HepG2 (cell line): ENCODE data around the gene STK17A. TPM values are rescaled to one million over a fixed set of nuclear protein-coding genes. Genes with fewer than 3 reads are reported as not detected.

Source experiments
- ATAC-seq: fragments of 200-7000 bp; cut with Tn5 transposase; 3 replicates; pipeline ENCODE4 v1.9.1; 2020; ENCODE audit warnings: mild to moderate bottlenecking, moderate library complexity
- BruUV-seq: library from RNA; stranded (reverse); fragments of 400-500 nt; replicated peaks from 2 replicates; lab custom pipeline; 2021; lab: Mats Ljungman, UMichigan
- CTCF ChIA-PET: fragments of 300-600 bp; formaldehyde crosslinking; extraction: SDS; loops from one replicate; lab custom pipeline; 2021; ENCODE audit warnings: low total read pairs, inconsistent platforms, low intra/inter-chr PET ratio; lab: Yijun Ruan, JAX
- POLR2A ChIA-PET: fragments of 350-600 bp; sonication (Branson Sonifier 250); formaldehyde crosslinking; loops from one replicate; lab custom pipeline; 2020; ENCODE audit warnings: antibody characterized with exemption, inconsistent platforms; lab: Yijun Ruan, JAX
- DNase-seq: peaks from one replicate; pipeline ENCODE4 v3.0.0-alpha.2; 2015; ENCODE audit warnings: low spot score
- FAIRE-seq: peaks from 3 replicates; lab custom pipeline; 2011; peaks lifted over from hg19 to GRCh38; lab: Jason Lieb, UNC
- H2AFZ ChIP-seq: one replicate; pipeline ENCODE4 v1.6.1; 2011; ENCODE audit warnings: low read length, inconsistent platforms
- H3K27ac ChIP-seq: fragments of 300-600 bp; 3 replicates; pipeline ENCODE4 v1.8.0; 2011; ENCODE audit warnings: mixed run types, mild to moderate bottlenecking, mixed read lengths, low read length, inconsistent platforms; ENCODE audit not compliant: insufficient read depth; ENCODE audit errors: extremely low read length
- H3K27me3 ChIP-seq, 2 experiments: fragments of 200-600 bp in 1 of 2; 2 replicates in 1 of 2; 3 replicates in 1 of 2; pipeline versions ENCODE4 v1.6.0 to v1.8.0; 2011; ENCODE audit warnings: low read length in 2 of 2, mild to moderate bottlenecking in 2 of 2, moderate library complexity in 2 of 2, inconsistent platforms in 1 of 2; ENCODE audit not compliant: insufficient read depth in 2 of 2, control insufficient read depth in 1 of 2
- H3K36me3 ChIP-seq, 2 experiments: fragments of 200-600 bp in 1 of 2; replicated peaks in 1 of 2; 2 replicates in 1 of 2; 3 replicates in 1 of 2; pipeline versions ENCODE4 v1.5.1 to v1.8.0; 2011; ENCODE audit warnings: low read length in 2 of 2, inconsistent platforms in 1 of 2; ENCODE audit not compliant: insufficient read depth in 2 of 2, control insufficient read depth in 1 of 2
- H3K4me1 ChIP-seq: 2 replicates; pipeline ENCODE4 v1.5.1; 2012; ENCODE audit warnings: low read length, inconsistent platforms; ENCODE audit not compliant: insufficient read depth
- H3K4me2 ChIP-seq: 2 replicates; pipeline ENCODE4 v1.6.0; 2011; ENCODE audit warnings: low read depth, low read length, inconsistent platforms
- H3K4me3 ChIP-seq, 3 experiments: fragments of 200-600 bp in 1 of 3; sonication (generic), shearing (Covaris generic) in 1 of 3; replicated peaks in 1 of 3; 2 replicates each; pipeline ENCODE4 v1.5.1; 2011 to 2016; ENCODE audit warnings: low read length in 3 of 3, inconsistent platforms in 2 of 3, low read depth in 2 of 3, mild to moderate bottlenecking in 2 of 3, control low read depth in 1 of 3, mixed read lengths in 1 of 3; ENCODE audit not compliant: insufficient read depth in 1 of 3
- H3K79me2 ChIP-seq: one replicate; pipeline ENCODE4 v1.6.1; 2011; ENCODE audit warnings: low read length, inconsistent platforms; ENCODE audit not compliant: insufficient read depth
- H3K9ac ChIP-seq: 2 replicates; pipeline ENCODE4 v1.6.0; 2011; ENCODE audit warnings: mild to moderate bottlenecking, low read depth, low read length, inconsistent platforms; ENCODE audit not compliant: insufficient read depth
- H3K9me3 ChIP-seq: 2 replicates; pipeline ENCODE4 v1.5.1; 2012; ENCODE audit warnings: mild to moderate bottlenecking, low read length
- H4K20me1 ChIP-seq: 2 replicates; pipeline ENCODE4 v1.6.0; 2011; ENCODE audit warnings: inconsistent platforms, mild to moderate bottlenecking, low read length, moderate library complexity; ENCODE audit not compliant: insufficient read depth
- AKAP8 ChIP-seq: sonication (generic); formaldehyde crosslinking; IDR thresholded peaks from 2 replicates; pipeline ENCODE4 v1.5.1; 2020; ENCODE audit warnings: mild to moderate bottlenecking, missing genetic modification reagents
- ARNTL ChIP-seq: sonication (generic); formaldehyde crosslinking; IDR thresholded peaks from 2 replicates; pipeline ENCODE4 v1.4.0; 2020; ENCODE audit warnings: mild to moderate bottlenecking, missing genetic modification reagents
- FIP1L1 ChIP-seq: fragments of 200-400 bp; formaldehyde crosslinking; IDR thresholded peaks from 2 replicates; pipeline ENCODE4 v1.6.1; 2018; ENCODE audit warnings: low read depth, mild to moderate bottlenecking, low read length, moderate library complexity, borderline replicate concordance; ENCODE audit not compliant: insufficient read depth
- HHEX ChIP-seq: IDR thresholded peaks from 2 replicates; pipeline ENCODE4 v1.6.1; 2016; ENCODE audit warnings: control low read depth
- MXD4 ChIP-seq: IDR thresholded peaks from 2 replicates; pipeline ENCODE4 v1.6.1; 2016; ENCODE audit warnings: mild to moderate bottlenecking, missing biosample characterization, missing genetic modification reagents
- NFIC ChIP-seq: IDR thresholded peaks from 2 replicates; pipeline ENCODE4 v1.6.1; 2012; ENCODE audit warnings: mild to moderate bottlenecking, low read length, inconsistent platforms
- PBX2 ChIP-seq: IDR thresholded peaks from 2 replicates; pipeline ENCODE4 v1.6.1; 2016; ENCODE audit warnings: control low read depth
- RBFOX2 ChIP-seq: fragments of 200-400 bp; formaldehyde crosslinking; IDR thresholded peaks from 2 replicates; pipeline ENCODE4 v1.6.1; 2017; ENCODE audit warnings: low read depth, mild to moderate bottlenecking, low read length
- SETDB1 ChIP-seq: sonication (generic); formaldehyde crosslinking; IDR thresholded peaks from 2 replicates; pipeline ENCODE4 v1.5.1; 2020; ENCODE audit warnings: missing genetic modification reagents, mild to moderate bottlenecking, borderline replicate concordance
- SMYD3 ChIP-seq: sonication (generic); formaldehyde crosslinking; IDR thresholded peaks from 2 replicates; pipeline ENCODE4 v1.8.1; 2023; ENCODE audit warnings: mild to moderate bottlenecking, missing genetic modification reagents
- SP5 ChIP-seq: IDR thresholded peaks from 2 replicates; pipeline ENCODE4 v1.6.1; 2016; ENCODE audit warnings: low read depth, borderline replicate concordance
- SRY ChIP-seq: sonication (generic); formaldehyde crosslinking; IDR thresholded peaks from 2 replicates; pipeline ENCODE4 v1.8.0; 2022; ENCODE audit warnings: mild to moderate bottlenecking, missing genetic modification reagents
- WIZ ChIP-seq: sonication (generic); formaldehyde crosslinking; IDR thresholded peaks from 2 replicates; pipeline ENCODE4 v1.5.1; 2020; ENCODE audit warnings: mild to moderate bottlenecking, missing genetic modification reagents
- ZFP62 ChIP-seq: sonication (generic); formaldehyde crosslinking; IDR thresholded peaks from 2 replicates; pipeline ENCODE4 v1.4.0; 2020; ENCODE audit warnings: missing genetic modification reagents
- ZNF564 ChIP-seq: sonication (generic); formaldehyde crosslinking; IDR thresholded peaks from 2 replicates; pipeline ENCODE4 v1.8.1; 2023; ENCODE audit warnings: mild to moderate bottlenecking, missing genetic modification reagents
- ZNF766 ChIP-seq: sonication (generic); formaldehyde crosslinking; IDR thresholded peaks from 2 replicates; pipeline ENCODE4 v1.5.0; 2020; ENCODE audit warnings: missing genetic modification reagents, borderline replicate concordance
- ZNF879 ChIP-seq: sonication (generic); formaldehyde crosslinking; IDR thresholded peaks from 2 replicates; pipeline ENCODE4 v1.8.1; 2023; ENCODE audit warnings: missing genetic modification reagents
- WGBS: methylation state at CpG from one replicate; pipeline ENCODE4 v1.1.6; 2017; ENCODE audit warnings: low lambda C conversion rate; 5-methylcytosine and 5-hydroxymethylcytosine counted together
- in situ Hi-C: cut with HindIII; loops from 2 replicates; pipeline ENCODE4 v1.10.0; 2017; ENCODE audit warnings: low pct_unique_long_range_greater_than_20kb; ENCODE audit not compliant: extremely low pct_ligation_motif_present
- intact Hi-C: fragments of 100-400 bp; cut with micrococcal nuclease; formaldehyde crosslinking; loops from one replicate; pipeline ENCODE4 v1.10.0; 2022; ENCODE audit not compliant: unreplicated experiment
- polyA plus RNA-seq, 8 experiments: library from polyadenylated mRNA; depleted of rRNA in 3 of 8; stranded (reverse) in 7 of 8; unstranded in 1 of 8; fragments of >200 nt; fragmentation: Illumina TruSeq in 4 of 8; extraction: Trizol in 4 of 8; gene quantifications; 2 replicates each; pipeline versions ENCODE4 v1.2.1 to v1.2.3, GENCODE V29; 2011 to 2016; ENCODE audit warnings: low read depth in 4 of 8, missing spikeins in 1 of 8, mixed read lengths in 1 of 8; ENCODE audit not compliant: insufficient read depth in 1 of 8
- total RNA-seq, 5 experiments: library from RNA; depleted of rRNA; stranded (reverse); fragments of >200 nt; fragmentation: Illumina TruSeq; extraction: Trizol; gene quantifications; 2 replicates each; pipeline ENCODE4 v1.2.3, GENCODE V29; 2016; ENCODE audit warnings: low read depth in 1 of 5
- TF ChIP-seq, protein P1 (sequence below): sonication (generic); formaldehyde crosslinking; IDR thresholded peaks from 2 replicates; pipeline ENCODE4 v1.4.0; 2020; ENCODE audit warnings: mild to moderate bottlenecking, missing genetic modification reagents
- TF ChIP-seq, protein P2 (sequence below): sonication (generic); formaldehyde crosslinking; IDR thresholded peaks from 2 replicates; pipeline ENCODE4 v1.4.0; 2020; ENCODE audit warnings: missing genetic modification reagents, borderline replicate concordance
- TF ChIP-seq, protein P3 (sequence below): sonication (generic); formaldehyde crosslinking; IDR thresholded peaks from 2 replicates; pipeline ENCODE4 v1.5.0; 2020; ENCODE audit warnings: missing genetic modification reagents

The STK17A gene
- total and polyA plus RNA-seq, 2 of the 13 experiments (the other 11 are each of a cell fraction or from before 2014, with no cell fraction given) = 18.6 to 24.3 TPM

GRCh38 chr7:43612599-43613589 is 30.0 kb downstream of the STK17A start:
- no TSS peak for BruUV-seq
- intact Hi-C loops = no loop called here
- CTCF ChIA-PET = no interaction called here

More at GRCh38 chr7:43612599-43613589, 30.0 kb downstream of the STK17A start:
- DNase-seq = no peak
- peaks cover 6% of the 10 kb centered on the region for H3K79me2 ChIP-seq
- no peak overlapping the region for H3K27ac ChIP-seq
- H3K9ac ChIP-seq = no peak overlapping the region
- no peaks in the 10 kb centered on the region for H3K4me1 ChIP-seq
- no peak overlapping the region for H3K4me2 ChIP-seq
- no peak for FAIRE-seq
- peaks cover 14 to 68% of the 10 kb centered on the region in 2 experiments for H3K36me3 ChIP-seq
- in situ Hi-C loops = no loop called here
- no peak overlapping the region for H2AFZ ChIP-seq
- no peaks in the 10 kb centered on the region for H3K9me3 ChIP-seq
- H3K4me3 ChIP-seq = no peak overlapping the region
- TF ChIP-seq NFIC = no peak
- TF ChIP-seq ZNF766 (CRISPR knock-in tag) = no peak
- no peak for TF ChIP-seq ZFP62 (CRISPR knock-in tag)
- no peak for TF ChIP-seq AKAP8 (CRISPR knock-in tag)
- TF ChIP-seq RBFOX2 = no peak
- no peak for TF ChIP-seq ARNTL (CRISPR knock-in tag)
- TF ChIP-seq ZNF879 (CRISPR knock-in tag) = no peak
- TF ChIP-seq, protein P1, sequence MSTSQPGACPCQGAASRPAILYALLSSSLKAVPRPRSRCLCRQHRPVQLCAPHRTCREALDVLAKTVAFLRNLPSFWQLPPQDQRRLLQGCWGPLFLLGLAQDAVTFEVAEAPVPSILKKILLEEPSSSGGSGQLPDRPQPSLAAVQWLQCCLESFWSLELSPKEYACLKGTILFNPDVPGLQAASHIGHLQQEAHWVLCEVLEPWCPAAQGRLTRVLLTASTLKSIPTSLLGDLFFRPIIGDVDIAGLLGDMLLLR = no peak
- no peak for TF ChIP-seq SRY
- TF ChIP-seq, protein P2, sequence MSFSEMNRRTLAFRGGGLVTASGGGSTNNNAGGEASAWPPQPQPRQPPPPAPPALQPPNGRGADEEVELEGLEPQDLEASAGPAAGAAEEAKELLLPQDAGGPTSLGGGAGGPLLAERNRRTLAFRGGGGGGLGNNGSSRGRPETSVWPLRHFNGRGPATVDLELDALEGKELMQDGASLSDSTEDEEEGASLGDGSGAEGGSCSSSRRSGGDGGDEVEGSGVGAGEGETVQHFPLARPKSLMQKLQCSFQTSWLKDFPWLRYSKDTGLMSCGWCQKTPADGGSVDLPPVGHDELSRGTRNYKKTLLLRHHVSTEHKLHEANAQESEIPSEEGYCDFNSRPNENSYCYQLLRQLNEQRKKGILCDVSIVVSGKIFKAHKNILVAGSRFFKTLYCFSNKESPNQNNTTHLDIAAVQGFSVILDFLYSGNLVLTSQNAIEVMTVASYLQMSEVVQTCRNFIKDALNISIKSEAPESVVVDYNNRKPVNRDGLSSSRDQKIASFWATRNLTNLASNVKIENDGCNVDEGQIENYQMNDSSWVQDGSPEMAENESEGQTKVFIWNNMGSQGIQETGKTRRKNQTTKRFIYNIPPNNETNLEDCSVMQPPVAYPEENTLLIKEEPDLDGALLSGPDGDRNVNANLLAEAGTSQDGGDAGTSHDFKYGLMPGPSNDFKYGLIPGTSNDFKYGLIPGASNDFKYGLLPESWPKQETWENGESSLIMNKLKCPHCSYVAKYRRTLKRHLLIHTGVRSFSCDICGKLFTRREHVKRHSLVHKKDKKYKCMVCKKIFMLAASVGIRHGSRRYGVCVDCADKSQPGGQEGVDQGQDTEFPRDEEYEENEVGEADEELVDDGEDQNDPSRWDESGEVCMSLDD (CRISPR knock-in tag) = no peak
- no peak for TF ChIP-seq HHEX
- TF ChIP-seq MXD4 (CRISPR knock-in tag) = no peak
- no peak for TF ChIP-seq SETDB1
- no peak for TF ChIP-seq ZNF564 (CRISPR knock-in tag)
- TF ChIP-seq, protein P3, sequence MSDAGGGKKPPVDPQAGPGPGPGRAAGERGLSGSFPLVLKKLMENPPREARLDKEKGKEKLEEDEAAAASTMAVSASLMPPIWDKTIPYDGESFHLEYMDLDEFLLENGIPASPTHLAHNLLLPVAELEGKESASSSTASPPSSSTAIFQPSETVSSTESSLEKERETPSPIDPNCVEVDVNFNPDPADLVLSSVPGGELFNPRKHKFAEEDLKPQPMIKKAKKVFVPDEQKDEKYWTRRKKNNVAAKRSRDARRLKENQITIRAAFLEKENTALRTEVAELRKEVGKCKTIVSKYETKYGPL (CRISPR knock-in tag) = no peak
- no peak for TF ChIP-seq PBX2
- no peak for TF ChIP-seq FIP1L1
- TF ChIP-seq SMYD3 (CRISPR knock-in tag) = no peak
- no peak for TF ChIP-seq SP5
- no peak for TF ChIP-seq WIZ (CRISPR knock-in tag)
- ATAC-seq = no peak
- 99% methylated on average over 3 of the region's 3 CpGs for WGBS
- 0 out of 2 replicates have a peak, but pooled peaks cover 4% of the 10 kb centered on the region for H4K20me1 ChIP-seq
- POLR2A ChIA-PET = no interaction called here
- no peaks in the 10 kb centered on the region for H3K27me3 ChIP-seq
